HG02642 (cell line): ENCODE results near the gene DYRK3.
"Not testable (repeated sequence)": the region's sequence is repeated elsewhere in the genome, so short reads cannot be mapped to it uniquely, and the experiment has no call there.

ENCODE experiments used
- ATAC-seq: cut with Tn5 transposase; IDR thresholded peaks from one replicate; pipeline ENCODE4 v1.9.1; 2021; ENCODE audit warnings: mild to moderate bottlenecking; ENCODE audit not compliant: unreplicated experiment, poor library complexity

The DYRK3 gene

DNA sequence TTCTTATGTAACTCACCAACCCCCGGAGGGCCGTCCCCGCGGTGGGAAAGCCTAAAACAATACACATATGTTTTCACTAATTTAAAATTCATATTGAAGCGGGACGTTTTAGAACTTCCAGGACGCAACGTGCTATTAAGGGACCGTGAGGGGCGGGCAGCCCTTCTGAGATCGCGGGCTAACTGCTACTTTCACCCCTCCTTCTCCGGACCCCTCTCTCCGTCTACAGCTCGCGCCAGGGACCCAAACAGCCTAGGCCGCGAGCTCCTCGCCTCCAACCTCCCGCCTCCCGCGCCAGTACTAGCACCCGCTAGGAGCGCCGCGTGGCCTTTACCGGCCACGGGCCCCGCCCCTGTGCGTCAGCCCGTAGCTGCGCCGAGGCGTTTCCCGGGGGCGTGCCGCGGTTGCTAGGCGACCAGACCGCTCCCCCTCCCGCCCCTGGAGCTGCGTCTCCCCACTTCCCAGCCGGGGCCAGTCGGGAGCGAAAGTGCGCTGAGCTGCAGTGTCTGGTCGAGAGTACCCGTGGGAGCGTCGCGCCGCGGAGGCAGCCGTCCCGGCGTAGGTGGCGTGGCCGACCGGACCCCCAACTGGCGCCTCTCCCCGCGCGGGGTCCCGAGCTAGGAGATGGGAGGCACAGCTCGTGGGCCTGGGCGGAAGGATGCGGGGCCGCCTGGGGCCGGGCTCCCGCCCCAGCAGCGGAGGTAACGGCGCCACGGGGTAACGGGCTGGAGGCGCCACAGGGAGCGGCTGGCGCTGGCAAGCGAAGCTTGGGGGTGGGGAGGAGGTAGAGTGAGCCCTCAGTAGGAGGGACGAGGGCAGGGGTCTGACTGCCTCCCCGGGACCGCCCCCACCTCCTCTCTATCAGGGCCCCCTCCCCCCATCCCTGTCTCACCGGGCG lies at the start of gene DYRK3:
Gene DYRK3, plus strand, starts transcription at position 457 of the 898 bp plus-strand sequence. Its CDS starts 168 bp downstream, at position 625.
- peak; percentile 96 for ATAC-seq

DNA sequence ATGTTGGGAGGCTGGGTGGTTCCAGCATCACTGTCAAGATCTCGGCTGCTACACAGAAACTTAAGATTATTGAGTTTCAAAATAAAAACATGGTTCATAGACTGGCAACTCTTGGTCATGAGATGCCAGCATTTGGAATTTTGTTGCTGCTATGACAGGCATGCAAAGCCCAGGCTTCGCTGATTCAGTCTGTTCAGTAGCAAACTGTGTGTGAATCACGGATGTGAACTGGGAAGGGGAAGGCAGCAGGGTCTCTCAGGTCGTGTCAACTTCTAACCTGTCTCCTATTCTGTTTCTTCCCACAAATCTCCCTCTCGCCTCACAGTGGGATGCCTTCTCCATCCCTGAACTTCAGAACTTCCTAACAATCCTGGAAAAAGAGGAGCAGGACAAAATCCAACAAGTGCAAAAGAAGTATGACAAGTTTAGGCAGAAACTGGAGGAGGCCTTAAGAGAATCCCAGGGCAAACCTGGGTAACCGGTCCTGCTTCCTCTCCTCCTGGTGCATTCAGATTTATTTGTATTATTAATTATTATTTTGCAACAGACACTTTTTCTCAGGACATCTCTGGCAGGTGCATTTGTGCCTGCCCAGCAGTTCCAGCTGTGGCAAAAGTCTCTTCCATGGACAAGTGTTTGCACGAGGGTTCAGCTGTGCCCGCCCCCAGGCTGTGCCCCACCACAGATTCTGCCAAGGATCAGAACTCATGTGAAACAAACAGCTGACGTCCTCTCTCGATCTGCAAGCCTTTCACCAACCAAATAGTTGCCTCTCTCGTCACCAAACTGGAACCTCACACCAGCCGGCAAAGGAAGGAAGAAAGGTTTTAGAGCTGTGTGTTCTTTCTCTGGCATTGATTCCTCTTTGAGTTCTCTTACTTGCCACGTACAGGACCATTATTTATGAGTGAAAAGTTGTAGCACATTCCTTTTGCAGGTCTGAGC lies 48.6 kb upstream of the DYRK3 start:
- ATAC-seq: no peak

DNA sequence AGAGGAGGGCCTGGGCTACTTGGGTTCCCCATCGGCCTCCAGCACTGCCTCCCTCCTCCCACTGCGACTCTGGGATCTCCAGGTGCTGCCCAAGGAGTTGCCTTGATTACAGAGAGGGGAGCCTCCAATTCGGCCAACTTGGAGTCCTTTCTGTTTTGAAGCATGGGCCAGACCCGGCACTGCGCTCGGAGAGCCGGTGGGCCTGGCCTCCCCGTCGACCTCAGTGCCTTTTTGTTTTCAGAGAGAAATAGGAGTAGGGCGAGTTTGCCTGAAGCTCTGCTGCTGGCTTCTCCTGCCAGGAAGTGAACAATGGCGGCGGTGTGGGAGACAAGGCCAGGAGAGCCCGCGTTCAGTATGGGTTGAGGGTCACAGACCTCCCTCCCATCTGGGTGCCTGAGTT lies 47.4 kb upstream of the DYRK3 start:
- ATAC-seq: no peak

DNA sequence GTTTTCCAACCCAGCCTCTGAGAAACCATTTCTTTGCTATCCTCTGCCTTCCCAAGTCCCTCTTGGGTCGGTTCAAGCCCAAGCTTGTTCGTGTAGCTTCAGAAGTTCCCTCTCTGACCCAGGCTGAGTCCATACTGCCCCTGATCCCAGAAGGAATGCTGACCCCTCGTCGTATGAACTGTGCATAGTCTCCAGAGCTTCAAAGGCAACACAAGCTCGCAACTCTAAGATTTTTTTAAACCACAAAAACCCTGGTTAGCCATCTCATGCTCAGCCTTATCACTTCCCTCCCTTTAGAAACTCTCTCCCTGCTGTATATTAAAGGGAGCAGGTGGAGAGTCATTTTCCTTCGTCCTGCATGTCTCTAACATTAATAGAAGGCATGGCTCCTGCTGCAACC lies 46.8 kb upstream of the DYRK3 start:
- no peak for ATAC-seq

DNA sequence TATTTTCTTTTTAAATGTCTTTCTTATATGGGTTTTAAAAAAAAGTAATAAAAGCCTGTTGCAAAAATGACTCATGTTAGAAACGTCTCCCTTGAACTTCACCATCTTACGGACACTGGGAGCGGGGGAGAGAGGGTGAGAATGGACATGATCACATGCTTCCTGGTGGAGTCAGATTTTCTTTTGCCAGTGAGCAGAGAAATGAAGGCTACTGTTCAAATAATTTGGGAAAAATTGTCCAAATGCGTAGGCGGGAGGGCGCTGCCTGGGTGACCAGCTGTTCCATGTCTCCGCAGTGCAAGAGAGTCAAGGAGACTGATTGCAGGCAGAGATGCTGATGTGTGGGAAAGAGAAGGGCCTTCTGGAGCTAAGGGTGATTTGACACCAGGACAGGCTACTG lies 46.1 kb upstream of the DYRK3 start:
- ATAC-seq: no peak

DNA sequence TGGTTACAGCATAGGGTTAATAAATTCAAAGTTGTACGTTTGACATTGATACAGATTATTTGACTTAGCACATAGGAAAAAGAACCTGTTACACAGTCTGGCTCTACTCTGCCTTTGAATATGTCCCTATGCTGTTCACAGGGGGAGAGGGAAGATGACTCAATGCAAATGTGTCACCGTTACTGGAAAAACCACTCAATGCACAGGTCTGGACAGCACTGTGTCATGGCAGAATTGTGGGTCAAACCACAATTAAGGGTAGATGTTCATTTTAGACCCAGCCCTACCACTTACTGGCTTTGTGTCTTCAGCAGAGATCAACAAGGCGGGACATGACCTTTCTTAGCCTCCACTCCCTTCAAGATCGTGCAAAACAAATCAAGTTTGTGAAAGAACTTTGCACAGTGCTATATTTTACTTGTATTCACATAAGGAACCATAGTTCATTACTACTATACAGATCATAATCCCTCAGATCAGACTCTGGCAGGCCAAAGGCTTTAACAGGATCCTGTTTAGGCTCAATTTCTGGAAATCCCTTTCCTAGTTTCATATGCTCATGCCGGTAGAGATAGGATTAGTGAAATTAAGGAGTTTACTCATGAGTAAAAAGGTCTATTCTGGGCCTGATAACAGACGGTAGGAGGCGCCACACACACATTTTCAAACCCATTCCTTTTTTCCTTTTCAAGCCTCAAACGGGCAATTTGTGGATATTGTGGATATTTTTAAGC lies 45.1 kb upstream of the DYRK3 start:
- peak; percentile 60 for ATAC-seq

DNA sequence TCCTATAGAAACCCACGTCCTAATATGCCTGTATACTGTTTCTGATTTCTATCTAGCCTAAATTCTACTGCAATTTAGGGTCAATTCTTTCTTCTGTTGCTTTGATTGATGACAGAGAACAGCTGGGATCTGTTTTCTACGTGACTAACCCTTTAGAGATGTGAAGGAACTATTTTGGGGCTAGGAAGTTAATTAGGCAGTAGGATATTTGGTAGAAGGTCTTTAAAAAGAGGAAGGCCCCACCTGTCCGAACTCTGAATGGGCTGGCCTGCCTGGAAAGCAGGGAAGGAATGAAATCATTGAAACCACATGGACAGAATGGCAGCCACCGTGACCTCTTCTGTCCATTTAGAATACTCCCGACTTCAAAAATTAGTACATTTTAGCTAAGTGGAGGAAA lies 44.1 kb upstream of the DYRK3 start:
- ATAC-seq: no peak

DNA sequence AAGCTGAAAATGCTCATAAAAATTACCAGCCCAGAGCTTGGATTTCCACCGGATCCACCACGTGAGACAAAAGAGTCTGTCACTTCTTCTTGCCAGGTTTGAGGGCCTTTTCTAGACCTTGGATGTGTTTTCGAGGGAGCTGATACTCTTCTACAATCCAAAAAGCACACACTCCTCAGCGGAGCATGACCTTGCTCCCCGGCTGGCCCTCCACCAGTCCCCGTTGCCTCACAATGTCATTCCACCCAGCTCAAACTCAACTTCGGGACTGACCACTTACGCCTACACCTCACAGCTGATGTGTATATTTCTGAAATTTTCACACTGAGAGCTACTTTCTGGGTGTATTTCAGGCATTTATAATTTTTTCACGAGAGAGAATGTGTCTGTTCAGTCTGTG lies 43.6 kb upstream of the DYRK3 start:
- ATAC-seq: no peak

DNA sequence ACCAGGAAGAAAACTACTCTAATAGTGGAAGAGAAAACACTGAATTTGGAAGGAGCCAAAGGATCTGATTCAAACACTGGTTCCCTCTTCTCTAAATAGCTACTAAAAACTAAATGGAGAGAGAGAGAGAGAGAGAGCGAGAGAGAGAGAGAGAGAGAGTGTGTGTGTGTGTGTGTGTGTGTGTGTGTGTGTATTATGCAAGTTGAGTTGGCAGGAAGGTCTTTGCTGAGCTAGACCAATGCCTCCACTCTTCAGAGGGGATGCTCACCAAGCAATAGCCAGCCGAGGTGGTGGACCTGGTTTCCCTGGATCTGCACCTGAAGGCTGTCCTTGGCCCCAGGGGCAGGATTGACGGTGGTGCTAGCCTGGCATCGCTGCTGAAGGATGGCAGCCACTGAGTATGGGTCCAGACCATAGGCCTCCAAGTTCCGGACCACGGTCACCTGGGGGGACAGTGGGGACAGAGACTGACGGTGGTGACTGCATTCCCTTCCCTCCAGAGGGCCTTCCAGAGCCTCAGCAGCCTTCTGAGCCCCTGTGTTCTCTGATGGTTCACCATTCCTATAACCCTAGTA lies 41.9 kb upstream of the DYRK3 start:
- no peak for ATAC-seq

DNA sequence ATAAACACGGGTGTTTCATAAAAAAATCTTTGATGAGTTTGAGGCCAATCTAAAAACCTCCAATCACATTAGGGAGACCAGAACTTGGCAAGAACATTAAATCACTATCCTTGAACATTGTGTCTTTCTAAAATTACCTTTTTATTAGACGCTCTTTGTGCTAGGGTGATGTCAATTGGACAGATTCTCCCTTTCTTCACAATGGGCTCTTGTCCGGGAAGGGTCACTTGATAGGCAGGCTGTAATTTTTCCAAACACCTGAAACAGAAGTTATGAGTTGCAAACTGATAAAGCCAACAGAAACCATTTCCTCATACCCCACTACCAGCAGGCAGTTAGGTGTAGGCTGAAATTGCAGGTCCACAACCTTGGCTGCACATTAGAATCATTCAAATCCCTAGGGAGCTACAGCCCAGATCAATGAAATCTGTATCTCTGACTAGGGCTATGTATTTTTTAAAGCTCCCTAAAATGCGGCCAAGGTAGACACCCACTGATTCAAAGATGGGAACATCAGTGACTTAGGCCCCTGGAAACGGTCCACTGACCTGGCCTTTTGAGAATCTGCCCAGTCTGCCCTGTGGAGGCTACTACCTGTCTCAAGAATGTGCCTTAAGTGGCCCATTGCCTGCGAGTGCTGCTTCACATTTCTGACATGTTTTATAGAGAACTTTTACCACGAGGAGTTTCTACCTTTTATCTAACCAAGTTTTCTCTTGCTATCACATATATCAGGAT lies 39.6 kb upstream of the DYRK3 start:
- ATAC-seq: no peak

DNA sequence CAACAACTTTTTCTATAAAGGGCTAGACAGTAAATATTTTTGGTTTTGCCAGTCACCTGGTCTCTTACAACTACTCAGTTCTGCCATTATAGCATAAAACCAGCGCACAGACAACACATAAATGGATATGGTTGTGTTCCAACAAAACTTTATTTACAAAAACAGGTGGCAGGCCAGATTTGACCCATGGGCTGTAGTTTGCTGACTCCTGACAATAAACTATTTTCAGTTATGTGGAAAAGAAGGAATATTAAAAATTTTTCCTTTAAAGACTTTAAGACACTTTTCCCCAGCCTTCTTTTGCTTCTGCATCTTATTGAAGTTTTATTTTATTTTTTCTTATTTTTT lies 39.0 kb upstream of the DYRK3 start:
- no peak for ATAC-seq

DNA sequence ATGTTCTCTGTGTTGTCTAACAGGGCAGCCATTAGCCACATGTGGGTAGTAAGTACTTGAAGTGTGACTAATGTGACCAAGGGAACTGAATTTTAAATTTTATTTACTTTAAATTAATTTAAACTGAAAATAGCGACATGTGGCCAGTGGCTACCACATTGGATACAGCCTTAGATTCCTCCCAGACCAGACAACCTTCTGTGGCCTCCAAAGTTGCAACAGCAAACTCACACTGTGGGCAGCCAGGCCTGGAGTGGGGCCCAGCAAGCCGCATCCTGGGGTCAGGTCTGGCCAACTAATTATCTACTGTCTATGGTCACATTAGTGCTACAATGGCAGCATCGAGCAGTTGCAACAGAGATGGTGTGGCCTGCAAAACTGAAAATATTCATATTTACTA lies 34.8 kb upstream of the DYRK3 start:
- no peak for ATAC-seq

DNA sequence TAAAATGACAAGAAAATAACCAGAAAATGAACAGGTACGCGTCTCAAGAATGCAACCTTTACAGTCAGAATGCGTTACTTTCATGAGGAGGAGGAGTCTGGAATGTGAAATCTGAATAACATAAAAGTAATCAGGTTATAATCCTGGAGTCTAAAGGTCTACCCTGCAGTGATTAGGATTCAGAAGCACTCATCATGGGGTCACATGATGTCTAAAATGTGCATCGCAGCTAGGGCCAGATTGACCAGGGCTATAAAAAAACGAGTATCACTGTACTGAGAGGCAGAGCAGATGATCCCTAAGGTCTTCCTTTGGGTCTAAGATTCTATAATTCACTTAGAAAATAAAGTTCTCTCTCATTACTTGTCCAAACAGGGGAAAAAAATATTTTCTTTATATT lies 30.5 kb upstream of the DYRK3 start:
- no peak for ATAC-seq

DNA sequence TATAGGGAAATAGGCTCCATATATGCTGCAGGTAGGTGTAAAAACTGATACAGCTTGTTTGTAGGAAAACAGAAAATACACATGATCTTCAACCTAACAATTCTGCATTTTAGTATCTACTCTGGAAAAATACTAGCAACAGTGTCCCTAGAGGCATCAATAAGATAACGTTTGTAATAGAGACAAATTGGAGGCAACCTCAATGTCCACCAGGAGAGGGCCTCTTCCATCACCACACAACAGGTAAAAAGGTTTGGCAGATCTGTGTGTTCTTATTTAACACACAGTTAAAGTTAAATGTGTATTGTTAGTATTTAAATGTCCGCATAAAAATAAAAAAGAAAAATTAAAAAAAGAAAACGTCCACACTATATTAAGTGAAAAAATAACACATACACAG lies 28.5 kb upstream of the DYRK3 start:
- no peak for ATAC-seq

DNA sequence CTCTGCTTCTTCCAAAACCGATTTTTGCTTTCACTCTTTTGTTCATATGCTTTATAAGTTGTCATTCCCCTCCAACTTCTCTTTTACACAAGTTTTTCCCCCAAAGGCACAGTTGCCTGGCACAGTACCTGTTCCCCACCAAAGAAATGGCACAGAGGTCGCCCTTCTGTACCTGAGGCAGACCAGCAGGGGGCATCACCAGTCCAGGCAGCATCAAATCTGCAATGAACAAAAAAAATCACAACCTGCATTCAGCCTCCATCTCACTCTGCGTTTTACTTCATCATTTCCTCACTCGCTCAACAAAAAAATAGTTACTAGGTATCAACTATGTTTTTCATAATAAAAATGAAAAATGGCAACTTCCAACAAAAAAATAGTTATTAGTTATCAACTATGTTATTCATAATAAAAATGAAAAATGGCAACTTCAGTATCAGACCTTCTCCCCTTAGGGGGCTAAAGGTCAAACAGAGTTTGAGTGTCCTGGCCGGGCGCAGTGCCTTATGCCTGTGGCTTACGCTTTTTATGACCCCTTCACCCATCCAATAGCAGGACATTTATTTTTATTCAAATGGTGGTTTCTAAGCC lies 27.1 kb upstream of the DYRK3 start:
- ATAC-seq: no peak

DNA sequence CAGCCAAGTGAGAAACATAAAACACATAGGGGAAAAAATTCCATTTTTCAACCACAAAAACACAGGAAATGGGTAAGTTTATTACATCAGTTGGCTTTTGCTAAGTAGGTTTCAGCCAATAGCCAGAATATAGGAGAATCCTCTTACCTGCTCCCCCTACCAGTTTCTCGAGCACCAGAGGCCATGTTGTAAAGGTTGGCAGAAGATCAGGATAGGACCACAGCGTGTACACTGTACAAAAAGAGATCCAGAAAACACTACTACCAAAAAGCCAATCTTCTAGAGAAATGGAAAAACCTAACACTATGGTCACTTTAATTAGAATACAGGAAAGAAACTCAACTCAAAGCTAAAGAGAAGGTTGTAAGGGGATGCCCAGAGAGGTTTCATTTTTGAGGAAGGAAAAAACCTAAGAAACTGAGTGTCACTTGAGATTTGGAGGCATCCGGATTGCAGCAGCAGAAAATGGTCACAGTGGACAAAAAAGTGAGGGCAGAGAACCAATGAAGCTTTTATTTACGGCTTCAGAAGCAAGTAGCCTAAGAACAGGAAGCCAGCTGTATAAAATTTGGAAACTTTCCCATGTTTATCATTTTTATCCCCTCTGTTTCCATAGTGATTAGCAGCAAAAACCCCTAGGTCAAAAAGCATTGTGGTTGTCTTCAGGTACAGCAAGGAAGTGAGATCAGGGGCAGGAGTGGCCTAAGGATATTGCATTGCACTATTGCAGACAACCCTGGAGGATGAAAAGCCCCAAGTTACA lies 25.9 kb upstream of the DYRK3 start:
- no peak for ATAC-seq

DNA sequence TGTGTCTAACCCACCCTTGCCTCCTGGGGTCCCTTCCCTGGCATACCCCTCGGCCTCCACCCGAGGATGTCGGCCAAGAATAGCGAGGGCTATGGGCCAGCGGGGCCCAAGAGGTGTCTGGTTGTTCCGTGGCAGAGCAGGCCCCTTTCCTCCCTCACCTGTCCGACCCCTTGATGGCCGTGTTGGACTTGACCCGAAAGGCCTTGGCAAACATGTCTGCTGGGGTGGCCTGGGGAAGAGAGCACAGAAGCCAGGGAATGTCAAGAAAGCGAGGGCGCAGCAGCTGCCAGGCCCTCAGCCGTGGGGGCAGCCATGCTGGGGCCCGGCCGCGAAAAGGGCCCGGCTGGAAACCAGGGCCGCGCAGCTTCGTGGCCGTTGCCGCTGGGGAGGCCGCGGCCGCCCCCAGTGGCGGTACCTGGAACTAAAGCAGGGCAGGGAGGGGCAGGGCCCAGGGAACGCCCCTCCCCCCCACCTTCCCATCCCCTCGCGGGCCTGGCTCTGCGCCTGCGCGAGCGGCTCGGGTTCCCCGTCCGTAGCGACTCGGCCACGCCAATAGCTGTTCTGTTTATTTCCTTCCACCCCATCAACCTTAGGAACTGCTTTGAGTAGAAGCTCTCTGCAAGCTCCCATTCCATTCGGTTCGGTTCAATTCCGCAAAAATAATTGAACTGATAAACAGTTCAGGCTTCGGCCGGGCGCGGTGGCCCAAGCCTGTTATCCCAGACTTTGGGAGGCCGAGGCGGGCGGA lies 23.0 kb upstream of the DYRK3 start, which contains the start of gene EIF2D:
Gene EIF2D, minus strand, starts transcription at position 337 of the 748 bp plus-strand sequence. Its CDS starts 123 bp downstream, at position 214.
- peak; percentile 94 for ATAC-seq

DNA sequence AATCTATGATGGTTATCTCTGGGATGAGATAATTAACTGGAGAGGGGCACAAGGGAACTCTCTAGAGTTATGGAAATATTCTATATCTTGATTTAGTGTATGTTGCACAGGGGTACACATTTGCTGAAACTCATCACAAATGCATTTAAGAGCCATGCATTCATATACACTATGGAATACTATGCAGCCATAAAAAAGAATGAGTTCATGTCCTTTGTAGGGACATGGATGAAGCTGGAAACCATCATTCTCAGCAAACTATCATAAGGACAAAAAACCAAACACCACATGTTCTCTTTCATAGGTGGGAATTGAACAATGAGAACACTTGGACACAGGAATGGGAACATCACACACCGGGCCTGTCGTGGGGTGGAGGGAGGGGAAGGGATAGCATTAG lies 8.9 kb upstream of the DYRK3 start:
- ATAC-seq: not testable (repeated sequence)
